GM10847 (cell line): ENCODE data around the gene PPP6R1.
A peak's percentile ranks its signal among the peaks of the same experiment; 100 is the strongest.

Experiments used
- POLR2A ChIP-seq: IDR thresholded peaks from 2 replicates; pipeline ENCODE4 v1.6.1; 2011; ENCODE audit not compliant: insufficient read length; ENCODE audit errors: extremely low read depth

Gene PPP6R1

DNA sequence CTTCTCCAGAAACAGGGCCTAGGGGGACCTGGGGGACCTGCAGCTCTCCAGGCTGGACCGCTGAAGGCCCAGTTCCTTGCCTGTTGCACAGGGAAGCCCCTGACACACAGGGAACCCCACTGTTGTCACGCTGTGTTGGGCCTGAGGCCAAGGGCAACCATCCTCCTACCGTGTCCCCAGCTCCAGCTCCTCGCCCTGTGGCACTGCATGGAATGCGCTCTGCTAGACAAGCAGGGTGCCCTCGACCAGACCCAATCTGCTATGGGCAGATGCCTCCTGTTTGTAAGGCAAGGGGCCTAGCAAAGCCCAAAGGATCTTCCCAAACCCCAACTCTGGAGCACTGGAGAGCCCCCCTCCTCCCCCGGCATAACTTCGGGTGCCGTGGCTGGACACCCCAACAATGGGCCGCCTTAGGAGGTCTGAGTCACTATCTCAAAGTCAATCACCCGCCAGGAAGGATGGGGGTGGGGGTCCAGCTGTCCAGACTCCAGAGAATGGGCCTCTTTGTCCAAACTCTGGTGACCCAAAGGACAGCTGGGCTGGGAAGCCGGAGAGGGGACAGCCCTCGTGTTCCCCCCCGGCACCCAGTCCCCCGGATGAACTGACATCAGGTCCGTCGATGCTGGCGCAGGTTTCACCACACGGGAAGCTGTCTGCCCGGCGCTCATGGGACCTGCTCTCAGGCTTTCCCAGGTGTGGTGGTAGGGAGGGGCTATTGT is 28.7 kb upstream of the PPP6R1 start:
- no peak for TF ChIP-seq POLR2A

DNA sequence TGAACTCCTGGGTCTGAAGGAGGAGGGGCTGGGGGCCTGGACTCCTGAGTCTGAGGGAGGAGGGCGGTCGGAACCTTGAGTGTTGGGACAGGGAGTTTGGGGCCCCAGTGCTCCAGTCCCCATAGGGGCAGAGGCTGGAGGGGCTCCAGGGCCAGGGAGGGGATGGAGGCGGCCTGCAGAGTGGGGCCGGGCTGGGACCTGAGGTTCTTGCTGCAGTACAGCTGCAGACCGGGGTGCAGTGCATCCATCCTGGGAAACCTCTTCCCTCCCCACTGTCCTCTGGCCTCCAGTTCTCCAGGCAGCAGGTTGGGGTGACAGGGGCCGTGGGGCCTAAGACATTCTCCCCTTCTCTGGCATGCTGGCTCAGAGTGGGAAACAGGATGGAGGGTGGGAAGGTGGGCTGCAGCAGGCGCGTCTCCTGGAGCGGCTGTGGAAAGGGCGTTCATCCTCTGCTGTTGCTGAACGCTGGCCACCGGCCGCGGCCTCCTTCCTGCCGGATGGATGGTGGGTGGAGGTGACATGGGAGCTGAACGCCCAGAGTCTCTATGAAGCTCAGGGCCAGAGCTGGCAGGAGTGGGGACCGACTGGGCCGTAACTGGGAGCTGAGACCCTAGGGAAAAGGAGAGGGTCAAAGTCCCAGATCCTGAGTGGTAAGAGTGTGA is 26.5 kb upstream of the PPP6R1 start:
- TF ChIP-seq POLR2A: no peak

DNA sequence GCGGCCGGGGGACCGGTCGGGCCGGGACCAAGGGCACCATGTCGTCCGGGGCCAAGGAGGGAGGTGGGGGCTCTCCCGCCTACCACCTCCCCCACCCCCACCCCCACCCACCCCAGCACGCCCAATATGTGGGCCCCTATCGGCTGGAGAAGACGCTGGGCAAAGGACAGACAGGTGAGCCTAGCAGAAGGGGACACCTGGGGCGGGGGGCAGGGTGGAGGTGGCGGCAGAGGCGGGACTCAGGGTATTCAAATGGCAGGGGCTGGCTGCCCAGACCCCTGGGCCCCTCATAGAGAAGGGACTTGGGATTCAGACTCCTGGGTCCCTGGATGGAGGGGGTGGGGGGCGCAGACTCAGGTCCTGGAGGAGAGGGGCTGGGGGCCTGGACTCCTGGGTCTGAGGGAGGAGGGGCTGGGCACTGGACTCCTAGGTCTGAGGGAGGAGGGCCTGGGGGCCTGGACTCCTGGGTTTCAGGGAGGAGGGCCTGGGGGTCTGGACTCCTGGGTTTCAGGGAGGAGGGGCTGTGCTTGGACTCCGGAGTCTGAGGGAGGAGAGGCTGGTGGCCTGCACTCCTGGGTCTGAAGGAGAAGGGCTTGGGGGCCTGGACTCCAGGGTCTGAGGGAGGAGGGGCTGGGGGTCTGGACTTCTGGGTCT is 25.7 kb upstream of the PPP6R1 start:
- no peak for TF ChIP-seq POLR2A

DNA sequence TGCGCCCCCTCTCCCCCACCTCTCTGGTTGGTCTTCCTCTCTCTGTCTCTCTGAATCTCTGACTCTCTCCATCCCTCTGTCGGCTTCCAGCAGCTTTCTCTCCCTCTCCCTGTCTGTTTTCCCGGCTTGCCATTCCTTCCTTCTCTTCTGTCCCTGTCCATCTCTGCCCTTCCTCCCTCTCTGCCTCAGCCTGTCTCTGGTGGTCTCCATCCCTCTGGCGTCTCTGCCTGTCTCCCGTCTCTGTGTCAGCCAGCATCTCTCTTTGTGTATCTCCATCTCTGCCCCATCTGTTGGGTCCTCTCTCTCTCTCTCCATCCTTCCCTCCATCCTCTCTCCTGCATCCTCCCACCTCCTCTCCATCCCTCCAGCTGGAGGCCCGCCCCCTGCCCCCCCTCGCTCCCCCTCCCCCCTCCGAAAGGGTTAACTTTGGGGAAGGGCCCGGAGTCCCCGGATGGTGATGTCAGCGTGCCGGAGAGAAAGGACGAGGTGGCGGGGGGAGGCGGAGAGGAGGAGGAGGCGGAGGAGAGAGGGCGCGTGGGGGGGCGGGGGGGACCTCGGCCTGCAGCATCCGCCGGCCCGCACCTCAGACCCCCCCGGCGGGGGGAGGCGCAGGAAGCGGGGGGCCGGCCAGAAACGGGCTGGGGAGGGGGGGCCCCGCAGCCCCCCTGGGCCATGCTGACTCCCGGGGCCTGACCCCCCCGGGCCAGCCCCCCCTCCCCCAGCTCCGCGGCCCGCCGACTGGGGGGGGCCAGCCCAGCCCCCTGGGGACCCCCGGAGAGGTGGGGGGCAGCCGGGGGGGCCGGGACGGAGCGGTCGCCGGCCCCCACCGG is 24.9 kb upstream of the PPP6R1 start, which contains the start of gene BRSK1:
BRSK1 (plus strand) TSS at position 450 of the 830 bp plus-strand sequence. CDS start 446 bp downstream, outside the sequence.
- TF ChIP-seq POLR2A: no peak

DNA sequence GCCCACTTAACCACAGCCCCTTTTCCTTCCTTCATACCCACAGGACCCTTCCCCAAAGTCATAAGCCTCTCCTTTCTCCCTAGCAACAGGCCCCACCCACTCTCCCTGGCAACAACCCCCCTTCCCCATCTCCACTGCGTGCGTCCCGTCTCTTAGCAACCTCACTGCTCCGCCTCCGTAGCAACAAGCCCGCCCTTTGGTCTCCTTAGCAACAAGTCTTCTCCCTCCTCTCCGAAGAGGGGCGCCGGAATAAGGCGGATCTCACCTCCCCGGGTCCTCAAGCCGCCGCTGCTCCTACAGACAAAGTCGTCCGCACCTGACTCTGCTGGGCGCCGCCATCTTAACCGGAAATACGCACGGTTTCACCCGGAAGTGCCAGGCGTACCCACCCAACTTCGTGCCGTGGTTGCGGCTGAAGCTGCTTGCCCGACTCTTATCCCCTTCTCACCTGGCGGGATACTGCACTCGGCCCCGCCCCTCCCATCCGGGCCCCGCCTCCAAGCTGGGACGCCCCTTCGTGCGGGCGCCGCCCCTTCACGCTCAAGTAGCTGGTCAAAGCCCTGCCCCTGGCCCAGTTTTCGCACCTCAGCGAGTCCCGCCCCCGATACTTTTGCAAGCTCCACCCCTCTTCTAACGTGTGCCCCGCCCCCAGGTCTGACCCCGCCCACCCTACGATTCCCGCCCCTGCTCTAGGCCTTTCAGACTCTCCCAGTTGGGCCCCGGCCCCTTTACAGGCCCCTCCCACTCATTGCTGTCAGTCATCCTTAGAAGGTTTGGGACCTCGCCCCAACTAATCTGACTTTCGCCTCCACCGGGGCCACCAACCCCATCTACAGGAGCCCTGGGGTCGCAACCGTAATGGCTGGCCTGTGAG is 21.2 kb upstream of the PPP6R1 start, which contains the start of gene HSPBP1:
HSPBP1 (minus strand) TSS at position 341 of the 874 bp plus-strand sequence. CDS start 502 bp downstream, outside the sequence.
- TF ChIP-seq POLR2A: peak; percentile 52

DNA sequence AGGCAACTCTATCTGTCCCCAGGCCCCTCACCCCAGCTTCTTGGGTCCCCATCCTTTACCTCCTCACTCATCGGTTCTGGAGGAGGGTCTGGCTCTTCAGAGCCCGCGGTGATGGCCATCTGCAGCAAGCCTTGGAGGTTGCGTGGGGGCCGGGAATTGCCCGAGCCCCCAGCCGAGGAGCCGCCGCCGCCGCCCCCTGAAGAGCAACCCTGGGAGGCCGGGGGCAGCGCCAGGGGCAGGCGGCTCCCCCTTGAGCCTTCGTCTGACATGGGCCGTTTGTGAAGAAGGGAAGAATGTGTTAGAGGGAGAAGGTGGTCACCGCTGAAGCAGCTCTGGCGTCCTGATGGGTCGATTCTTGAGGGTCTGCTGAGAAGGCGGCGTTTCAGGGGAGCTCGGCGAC is 20.5 kb upstream of the PPP6R1 start:
- no peak for TF ChIP-seq POLR2A

DNA sequence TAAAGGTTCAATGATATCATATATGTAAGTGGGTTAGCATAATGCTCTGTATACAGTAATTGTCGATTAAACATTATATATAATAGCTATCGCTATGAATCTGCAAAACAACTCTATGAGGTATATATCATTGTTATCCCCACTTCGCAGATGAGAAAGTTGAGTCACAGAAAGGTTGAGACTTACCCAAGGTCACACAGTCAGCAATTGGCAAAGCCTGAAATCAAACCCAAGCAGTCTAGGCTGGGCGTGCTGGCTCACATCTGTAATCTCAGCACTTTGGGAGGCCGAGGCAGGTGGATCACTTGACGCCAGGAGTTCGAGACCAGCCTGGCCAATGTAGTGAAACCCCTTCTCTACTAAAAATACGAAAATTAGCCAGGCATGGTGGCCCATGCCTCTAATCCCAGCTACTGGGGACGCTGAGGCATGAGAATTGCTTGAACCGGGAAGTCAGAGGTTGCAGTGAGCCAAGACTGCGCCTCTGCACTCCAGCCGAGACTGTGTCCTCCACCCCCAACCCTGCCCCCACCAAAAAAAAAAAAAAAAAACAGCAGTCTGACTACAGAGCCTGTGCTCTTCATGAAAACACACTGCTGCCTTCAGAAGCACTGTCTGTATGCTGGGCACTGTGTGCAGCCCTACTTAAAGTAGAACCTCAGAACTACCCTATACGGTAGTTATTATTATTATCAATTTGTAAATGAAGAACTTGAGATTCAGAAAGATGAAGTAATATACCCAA is 19.7 kb upstream of the PPP6R1 start:
- no peak for TF ChIP-seq POLR2A

DNA sequence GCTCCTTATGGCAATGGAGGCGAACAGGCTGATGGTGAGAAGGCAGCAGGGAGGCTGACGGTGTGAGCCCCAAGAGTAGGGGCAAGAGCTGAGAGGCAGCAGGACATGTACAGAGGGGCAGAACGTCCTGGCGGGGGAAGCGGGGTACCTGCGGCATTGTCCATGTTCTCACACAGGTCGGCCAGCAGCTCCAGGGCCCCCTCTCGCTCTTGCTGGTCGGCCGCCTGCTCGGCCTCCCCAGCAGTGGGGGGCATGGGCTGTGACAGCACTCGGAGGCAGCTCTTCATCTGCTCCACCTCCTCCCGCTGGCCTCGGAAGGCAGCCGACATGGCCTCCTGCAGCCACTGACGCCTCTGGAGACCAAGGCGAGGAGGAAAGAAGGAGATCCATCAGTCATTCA is 18.7 kb upstream of the PPP6R1 start:
- no peak for TF ChIP-seq POLR2A

DNA sequence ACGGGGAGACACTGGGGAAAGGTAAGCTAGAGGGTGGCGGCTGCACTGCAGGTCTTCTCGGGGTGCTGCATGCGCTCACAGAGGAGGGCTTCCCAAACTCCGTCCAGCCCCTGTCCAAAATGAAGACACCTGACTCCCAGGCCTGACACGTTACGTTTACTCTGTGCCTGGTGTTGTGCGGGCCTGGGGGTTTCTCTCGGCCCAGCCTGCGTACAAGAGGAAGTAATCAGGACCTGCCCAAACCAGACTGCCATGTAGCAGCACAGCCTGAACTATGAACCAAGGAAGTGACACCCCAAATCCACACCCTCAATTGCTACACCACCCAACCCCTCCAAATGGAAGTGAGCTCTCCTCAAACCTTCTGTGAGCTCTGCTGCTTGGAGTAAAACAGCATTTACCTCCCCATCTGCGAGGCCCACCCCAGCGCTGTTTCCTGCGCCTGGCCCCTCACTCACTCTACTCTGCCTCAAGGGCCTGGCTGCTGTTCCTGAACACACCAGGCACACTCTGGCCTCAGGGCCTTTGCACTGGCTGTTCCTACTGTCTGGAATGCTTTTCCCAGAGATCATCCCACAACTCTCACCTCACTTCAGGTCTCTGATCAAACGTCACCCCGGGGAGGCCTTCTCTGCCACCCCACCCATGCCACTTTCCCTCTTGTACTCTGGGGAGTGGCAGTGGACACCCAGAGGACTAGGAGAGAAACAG is 18.1 kb upstream of the PPP6R1 start:
- TF ChIP-seq POLR2A: no peak

DNA sequence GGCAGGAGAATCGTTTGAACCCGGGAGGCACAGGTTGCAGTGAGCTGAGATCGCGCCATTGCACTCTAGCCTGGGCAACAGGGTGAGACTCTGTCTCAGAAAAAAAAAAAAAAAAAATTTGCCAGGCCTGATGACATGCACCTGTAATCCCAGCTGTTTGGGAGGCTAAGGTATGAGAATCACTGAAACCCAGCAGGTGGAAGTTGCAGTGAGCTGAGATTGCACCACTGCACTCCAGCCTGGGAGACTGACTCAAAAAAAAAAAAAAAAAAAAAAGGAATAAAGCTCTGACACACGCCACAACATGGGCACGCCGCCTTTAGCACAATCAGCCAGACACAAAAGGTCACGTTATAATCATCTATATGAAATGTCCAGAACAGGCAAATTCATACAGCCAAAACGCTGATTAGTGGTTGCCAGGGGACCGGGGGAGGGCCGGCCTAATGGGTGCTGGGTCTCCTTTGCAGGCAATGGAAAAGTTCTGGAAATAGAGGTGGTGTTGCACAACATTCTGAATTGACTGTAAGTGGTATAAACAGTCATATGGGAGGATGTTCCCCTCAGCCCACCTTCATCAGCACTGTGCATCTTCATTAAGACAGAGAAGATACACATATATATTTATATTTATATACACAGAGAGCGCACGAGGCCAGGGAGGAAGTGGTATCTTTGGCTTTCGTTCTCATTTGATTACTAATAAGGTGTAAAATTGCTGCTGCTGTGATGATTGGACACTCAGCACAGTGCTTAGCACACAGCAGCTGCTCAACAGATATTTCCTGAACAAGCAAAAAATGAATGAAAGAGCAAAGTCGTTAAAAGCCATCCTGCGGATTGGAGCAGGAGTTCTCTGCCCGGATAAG is 17.3 kb upstream of the PPP6R1 start:
- no peak for TF ChIP-seq POLR2A

DNA sequence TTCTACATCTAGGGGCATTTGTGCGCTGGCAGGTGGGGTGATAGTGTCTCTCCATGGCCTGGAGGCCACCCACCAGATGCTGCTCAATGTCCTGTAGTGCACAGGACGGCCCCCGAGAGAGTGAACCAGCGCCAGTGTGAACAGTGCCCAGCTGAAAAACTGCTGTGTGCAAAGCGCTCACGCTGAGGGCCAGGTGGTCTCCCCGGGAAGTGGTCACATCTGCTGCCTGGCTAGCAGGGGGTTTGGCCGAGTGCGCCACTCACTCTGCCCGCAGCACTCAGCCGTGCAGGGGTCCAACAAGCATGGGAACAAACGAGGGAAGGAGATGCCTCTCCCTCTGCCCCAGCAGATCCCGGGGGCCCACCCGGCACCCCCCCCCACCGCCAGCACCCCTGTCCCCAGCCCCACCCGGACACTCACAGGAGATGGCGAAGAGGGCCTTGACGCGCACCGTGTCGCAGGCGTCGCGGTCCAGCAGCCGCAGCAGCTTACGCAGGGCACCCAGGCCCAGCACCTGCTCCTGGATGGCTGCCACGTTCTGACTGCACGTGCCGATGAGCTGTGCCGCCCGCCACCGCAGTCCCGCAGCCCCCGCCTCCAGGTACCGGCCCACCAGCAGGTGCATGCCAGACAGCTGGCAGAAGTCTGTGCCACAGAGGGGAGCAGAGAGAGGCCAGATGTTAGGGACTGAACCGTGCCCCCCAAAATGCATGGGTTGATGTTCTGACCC is 15.3 kb upstream of the PPP6R1 start:
- TF ChIP-seq POLR2A: no peak
